HTERT RPE-1 (cell line): ENCODE measurements around the gene TIMMDC1.
"Not testable (repeated sequence)": the region's sequence is repeated elsewhere in the genome, so short reads cannot be mapped to it uniquely, and the experiment has no call there.

Source experiments
- in situ Hi-C: fragments of 300-500 bp; cut with MboI; formaldehyde crosslinking; loops from 4 replicates; pipeline ENCODE4 v1.14.3; 2020; ENCODE audit warnings: low sequenced_read_pairs

TIMMDC1 gene

GRCh38 chr3:119508172-119508845 is 10.0 kb downstream of the TIMMDC1 start:
- in situ Hi-C loops = no loop called here

GRCh38 chr3:119510690-119511089 is 12.3 kb downstream of the TIMMDC1 start:
- in situ Hi-C loops = no loop called here

GRCh38 chr3:119514637-119515036 is 16.3 kb downstream of the TIMMDC1 start:
- in situ Hi-C loops = no loop called here

DNA sequence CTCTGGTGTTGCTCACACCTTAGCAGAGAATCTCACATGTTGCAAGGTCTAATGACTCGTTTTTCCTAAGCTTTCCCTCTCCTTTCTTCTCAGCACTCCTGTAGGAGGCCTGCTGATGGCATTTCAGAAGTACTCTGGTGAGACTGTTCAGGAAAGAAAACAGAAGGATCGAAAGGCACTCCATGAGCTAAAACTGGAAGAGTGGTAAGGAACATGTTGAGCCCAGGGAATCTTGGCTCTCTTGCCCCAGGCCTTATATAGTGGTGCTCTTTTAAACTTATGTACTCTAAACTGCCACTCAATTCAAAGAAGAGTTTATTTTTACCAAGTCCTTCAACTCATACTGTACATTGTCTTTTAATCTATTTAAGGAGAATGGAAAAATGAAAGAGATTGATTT is 18.8 kb downstream of the TIMMDC1 start:
- in situ Hi-C loops = no loop called here

DNA sequence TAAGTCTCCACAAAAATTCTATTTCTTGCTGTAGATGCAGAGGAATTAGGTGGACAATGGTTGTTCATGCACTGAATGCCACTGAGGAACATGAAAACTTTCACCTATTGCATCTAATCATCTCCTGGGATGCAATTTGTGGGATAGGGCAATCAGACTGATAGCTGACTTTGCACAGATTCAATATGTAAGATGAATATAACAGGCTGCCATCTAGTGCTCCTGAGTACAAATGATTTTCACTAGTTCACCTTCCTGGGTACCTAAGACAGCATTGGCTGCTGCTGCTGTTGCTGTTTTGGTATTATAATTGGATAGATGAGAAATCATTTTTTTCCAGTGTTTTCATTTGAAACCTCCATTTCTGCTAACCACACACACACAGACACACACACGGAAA is 19.7 kb downstream of the TIMMDC1 start:
- in situ Hi-C loops = no loop called here

DNA sequence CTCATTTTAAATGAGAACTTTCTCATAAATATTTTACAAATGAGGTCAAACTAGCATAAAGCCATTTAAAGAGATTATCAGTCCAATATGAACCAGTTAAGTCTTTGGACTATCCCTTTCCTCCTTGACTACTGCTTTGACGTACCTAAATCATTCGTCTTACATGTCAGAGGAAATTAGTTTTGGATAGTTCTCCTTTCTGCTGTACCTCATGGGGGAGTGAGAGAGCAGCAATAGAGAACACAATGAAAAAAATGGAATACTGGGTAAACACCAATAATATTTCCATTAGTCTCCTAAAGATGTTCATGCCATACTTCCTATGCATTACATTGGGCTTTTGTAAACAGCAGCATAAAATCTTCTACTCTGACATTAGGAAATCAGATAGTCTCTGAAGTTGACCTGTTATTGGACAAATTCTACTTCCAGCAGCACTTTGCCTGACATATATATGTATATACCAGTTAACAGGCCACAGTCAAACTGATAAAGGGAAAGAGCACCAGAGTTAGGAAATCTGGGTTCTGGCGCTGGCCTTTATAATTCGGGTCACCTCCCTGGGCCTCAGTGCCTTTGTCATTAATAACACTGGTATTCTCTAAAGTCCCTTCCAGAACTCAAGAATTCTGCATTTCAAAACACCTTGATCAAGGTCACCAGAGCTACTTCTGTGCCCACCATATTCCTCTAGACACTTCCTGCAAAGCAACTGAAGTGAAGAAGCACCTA is 26.8 kb downstream of the TIMMDC1 start:
- in situ Hi-C loops = no loop called here

- in situ Hi-C loops = no loop called here
Observed at GRCh38 chr3:119527714-119528113, 29.4 kb downstream of the TIMMDC1 start.

DNA sequence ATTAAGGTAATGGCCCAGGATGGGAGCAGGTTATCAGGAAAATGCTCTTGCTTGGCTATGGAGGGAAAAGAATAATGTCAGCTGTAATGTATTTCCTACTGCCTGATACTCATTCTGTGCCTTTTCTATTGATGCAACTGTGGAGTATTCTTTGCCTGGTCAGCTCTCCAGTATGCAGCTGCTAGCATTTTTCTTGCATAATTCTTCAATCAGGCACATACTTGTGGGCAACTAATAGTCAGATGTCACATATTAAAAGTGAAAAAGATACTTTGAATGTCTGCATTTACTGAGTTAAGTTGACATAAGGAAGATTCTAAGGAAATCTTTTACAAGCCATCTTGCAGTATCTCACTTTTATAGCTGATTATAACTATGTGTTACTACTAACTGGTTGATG is 31.5 kb downstream of the TIMMDC1 start:
- in situ Hi-C loops = no loop called here

- in situ Hi-C loops = no loop called here
Observed at GRCh38 chr3:119530456-119530855, 32.1 kb downstream of the TIMMDC1 start.

DNA sequence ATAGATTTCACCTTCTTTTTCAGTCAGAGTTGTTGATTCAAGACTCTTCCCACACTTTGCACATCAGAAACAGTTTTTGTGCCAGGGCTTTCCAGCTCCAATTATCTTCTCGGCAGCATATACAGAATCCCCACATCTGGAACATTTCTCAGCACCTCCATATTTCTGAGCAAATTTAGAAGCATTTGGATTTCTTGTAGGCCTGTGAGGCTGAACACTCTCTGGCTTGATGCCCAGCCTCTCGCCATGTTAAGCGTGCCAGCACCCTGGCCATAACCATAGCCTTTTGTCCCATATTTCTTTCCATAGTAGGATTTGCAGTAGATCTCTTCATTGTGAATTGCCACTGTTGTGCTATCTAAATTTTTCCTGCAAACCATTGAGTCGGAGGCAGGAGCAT is 32.8 kb downstream of the TIMMDC1 start:
- in situ Hi-C loops = no loop called here

DNA sequence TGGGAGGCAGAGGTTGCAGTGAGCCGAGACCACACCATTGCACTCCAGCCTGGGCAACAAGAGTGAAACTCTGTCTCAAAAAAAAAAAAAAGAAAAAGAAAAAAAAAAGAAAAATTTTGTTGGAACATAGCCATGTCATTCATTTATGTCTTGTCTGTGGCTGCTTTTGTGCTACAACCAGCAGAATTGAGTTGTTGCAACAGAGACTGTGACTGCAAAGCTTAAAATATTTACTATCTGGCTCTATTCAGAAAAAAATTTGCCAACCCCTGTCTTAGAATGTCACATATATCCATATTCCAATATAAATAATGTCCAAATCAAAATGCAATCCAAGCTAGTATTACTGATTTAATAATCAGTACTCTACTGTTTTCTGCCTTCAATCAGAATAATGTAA is 35.9 kb downstream of the TIMMDC1 start:
- in situ Hi-C loops = no loop called here

GRCh38 chr3:119536757-119537156 is 38.4 kb downstream of the TIMMDC1 start:
- in situ Hi-C loops = no loop called here

DNA sequence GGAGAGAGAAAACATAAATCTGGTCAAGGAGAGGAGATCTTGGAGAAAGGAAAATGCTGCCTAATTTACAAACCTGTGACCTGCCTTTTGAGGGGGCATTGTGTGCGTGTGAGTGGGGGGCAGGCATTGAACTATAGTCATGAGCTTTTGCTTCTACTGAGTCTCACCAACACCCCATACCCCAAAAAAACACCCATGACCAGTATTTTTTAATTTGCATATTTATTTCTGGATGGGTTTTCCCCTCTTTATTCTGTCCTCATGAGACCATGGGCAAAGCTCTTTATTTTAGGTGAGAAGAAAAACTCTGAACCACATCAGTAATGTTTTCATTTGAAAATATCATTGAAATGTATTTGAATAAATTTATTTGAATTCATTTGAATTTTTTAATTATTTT is 40.4 kb downstream of the TIMMDC1 start:
- in situ Hi-C loops = no loop called here

- in situ Hi-C loops = no loop called here
Observed at GRCh38 chr3:119541547-119541946, 43.2 kb downstream of the TIMMDC1 start.

DNA sequence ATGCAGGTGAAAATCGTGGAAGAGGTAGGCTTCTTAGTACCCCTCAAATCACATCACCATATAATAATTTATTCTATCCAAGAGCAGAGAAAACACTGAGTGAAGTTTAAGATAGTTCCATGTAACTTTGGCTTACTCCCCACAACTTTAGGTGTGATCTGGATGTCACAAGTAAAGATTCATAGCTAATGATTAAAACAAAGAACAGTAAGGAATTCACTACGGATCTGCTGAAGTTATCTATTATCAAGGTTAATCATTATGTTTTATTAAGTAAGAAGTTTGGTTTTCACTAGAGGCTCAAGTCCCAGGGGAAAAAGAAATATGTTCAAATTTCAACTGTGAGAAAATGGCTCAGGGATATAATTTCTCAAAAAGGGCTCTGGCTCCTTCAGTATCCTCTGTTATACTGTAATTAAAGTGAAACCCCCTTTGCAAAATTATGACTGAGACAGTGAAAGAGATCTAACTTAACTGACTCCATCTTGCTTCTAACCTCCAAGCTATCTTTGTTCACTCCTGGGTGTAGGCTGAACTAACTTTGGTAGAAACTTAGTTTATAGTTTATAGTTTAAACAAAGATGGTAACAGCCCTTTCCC is 43.9 kb downstream of the TIMMDC1 start:
- in situ Hi-C loops = no loop called here

- in situ Hi-C loops = no loop called here
Observed at GRCh38 chr3:119543147-119543546, 44.8 kb downstream of the TIMMDC1 start.

DNA sequence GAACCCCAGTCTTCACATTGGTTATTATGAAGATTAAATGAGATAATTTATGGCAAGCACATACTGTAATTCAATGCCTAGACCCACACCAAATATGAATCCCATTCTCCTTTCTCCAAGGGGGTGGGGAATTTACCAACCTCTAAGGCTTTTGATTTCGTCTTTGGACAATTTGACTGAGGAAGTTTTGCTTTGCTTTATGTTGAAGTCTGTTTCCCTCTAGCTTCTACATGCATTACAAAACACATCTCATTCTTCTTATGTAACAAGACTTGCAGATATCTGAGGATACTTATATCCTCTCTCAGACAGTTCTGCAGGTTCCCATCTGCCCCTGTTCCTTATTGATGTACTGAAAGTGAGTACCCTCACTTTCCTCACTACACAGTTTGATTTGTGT is 48.9 kb downstream of the TIMMDC1 start:
- in situ Hi-C loops = no loop called here

- in situ Hi-C loops = no loop called here
Observed at GRCh38 chr3:119548341-119548740, 50.0 kb downstream of the TIMMDC1 start.

- in situ Hi-C loops = no loop called here
Observed at GRCh38 chr3:119550192-119550910, 52.0 kb downstream of the TIMMDC1 start.

DNA sequence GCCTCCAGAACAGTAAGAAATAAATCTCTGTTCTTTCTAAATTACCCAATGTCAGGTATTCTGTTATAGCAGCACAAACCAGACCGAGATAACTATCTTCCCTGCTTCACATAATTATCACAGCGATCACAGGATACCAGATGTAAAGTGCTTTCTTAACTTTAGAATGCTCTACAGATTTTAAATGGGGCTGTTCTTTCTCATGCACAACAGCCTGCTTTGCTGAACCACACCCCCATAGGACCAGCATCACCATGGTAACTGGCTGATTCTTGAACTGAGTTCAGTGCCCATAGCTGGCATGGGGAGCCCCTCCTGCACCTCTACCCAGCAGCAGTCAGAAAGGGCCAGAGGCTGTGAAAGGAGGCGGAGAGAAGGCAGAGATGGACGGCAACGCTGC is 53.3 kb downstream of the TIMMDC1 start:
- in situ Hi-C loops = no loop called here

DNA sequence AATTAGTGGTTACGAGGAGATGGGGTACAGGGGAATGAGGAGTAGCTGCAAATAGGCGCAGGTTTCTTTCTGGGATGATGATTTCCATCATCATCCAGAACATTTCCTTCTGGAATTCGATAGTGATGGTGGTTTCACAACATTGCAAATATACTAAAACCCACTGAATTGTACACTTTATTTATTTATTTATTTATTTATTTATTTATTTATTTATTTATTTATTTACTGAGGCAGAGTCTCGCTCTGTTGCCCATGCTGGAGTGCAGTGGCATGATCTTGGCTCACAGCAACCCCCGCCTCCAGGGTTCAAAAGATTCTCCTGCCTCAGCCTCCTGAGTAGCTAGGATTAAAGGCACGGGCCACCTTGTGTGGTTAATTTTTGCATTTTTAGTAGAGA is 54.6 kb downstream of the TIMMDC1 start:
- in situ Hi-C loops = not testable (repeated sequence)
